Posterior cingulate gyrus (tissue), 11 donors: ENCODE measurements around the gene RNF38.
"Not testable (repeated sequence)": the region's sequence is repeated elsewhere in the genome, so short reads cannot be mapped to it uniquely, and the experiment has no call there.

Experiments
- DNase-seq, 10 donors: peaks; one replicate each; pipeline versions ENCODE4 v3.0.0 to v3.0.0-alpha.2; 2020 to 2021; ENCODE audit warnings: mixed read lengths in 3 of 10
- intact Hi-C: fragments of 100-400 bp; cut with DNase I; formaldehyde crosslinking; loops from one replicate; pipeline ENCODE4 v1.15.1; 2023

The RNF38 gene

DNA sequence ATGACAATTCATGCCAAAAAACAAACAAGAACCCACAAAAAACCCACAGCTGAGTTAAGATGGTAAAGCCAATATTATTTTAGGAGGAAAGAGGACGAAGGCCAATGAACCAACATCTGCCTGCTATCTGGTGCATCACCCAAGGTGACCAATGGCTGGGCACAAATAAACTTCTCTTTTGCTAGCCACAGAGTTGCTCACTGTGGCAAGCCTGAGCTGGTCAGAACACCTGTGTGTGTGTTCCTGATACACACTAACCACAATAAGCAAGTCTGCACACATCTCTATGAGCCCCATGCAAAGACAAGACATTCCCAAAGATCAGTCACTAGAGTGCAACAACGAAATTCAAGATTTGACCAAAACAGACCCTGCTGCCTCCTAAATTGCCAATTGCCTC lies 63.1 kb downstream of the RNF38 start:
- intact Hi-C loops, result no loop called here
- DNase-seq, result no peak

DNA sequence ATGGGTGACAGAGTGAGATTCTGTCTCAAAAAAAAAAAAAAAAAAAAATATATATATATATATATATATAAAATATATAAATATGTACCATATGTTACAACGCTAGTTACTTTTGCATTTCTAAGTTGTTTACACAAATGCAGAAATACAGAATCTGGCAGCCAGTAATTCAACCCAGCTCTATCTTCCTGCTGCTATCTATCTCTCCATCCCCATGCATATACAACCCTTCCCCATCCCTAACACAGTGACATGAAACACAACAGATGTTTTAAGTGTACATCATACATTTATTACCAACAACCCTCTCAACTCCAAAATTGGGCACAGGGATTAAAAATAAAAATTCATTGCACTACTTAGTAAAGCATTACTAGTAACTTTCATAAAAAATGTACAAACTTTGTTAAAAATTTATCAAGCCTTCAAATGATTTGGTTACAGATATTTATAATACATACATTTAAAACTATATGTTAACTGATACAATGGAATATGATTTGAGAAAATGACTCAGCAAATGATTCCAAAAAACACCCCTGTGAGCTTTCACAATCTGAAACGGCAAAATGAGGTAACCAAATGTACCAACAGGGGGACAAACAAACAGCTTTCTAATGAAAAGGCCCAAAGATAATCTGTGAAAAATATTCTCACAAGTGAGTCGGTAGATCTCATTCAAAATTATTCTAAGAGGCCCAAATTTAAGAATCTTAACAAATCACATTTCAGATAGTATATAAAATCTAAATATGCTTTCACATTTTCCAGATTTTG lies 63.8 kb downstream of the RNF38 start:
- intact Hi-C loops, result no loop called here

DNA sequence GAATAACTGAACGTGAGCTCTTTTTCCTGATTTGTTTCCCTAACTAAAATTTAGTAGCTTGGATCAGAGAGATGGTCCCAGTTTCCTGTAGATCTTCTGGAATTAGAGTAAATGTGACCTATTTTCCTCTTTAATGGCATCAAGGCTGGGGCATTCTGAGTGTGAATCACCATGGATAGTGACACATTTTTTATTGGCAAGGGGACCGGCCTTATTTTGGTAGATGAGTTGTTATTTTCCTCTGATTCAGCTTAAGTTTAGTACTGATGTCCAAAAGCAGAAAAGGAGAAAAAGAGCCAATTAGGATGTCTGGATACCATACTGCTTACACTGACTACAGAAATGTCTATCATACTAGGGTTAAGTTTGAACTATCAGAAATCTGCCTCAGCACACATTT lies 68.1 kb downstream of the RNF38 start:
- intact Hi-C loops, result no loop called here
- no peak for DNase-seq

More for the DNA sequence above, 63.8 kb downstream of the RNF38 start:
- DNase-seq, result no peak

DNA sequence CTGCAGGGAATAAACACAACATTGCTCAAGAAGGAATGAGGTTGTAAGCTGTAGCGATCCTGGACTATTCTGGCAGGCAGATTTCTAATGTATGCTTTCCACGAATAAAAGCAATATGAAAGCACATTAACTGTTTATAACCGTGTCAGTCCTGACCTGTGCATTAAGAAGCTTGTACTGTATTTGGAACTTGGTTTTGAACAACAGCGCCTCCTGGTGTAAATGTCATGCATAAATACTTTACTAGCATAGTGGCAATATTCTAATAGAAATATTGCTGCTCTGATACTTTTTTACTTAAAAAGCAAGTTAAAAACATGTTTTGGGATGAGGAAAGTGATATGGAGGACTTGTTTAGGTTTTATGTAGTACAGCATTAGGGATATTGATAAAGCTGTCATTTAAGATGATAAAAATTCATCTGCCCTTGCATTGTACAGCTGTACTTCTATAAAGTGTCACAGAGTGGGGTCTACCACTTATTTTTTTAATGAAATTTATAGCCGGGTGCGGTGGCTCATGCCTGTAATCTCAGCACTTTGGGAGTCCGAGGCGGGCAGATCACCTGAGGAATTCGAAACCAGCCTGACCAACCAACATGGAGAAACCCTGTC lies 71.2 kb downstream of the RNF38 start:
- DNase-seq, result peak in 1 of 10 donors; percentile 53
- intact Hi-C loops, result loop anchor here (1.0 kb wide), 1 partner anchor 81 kb away; no protein-coding TSS in a partner anchor

DNA sequence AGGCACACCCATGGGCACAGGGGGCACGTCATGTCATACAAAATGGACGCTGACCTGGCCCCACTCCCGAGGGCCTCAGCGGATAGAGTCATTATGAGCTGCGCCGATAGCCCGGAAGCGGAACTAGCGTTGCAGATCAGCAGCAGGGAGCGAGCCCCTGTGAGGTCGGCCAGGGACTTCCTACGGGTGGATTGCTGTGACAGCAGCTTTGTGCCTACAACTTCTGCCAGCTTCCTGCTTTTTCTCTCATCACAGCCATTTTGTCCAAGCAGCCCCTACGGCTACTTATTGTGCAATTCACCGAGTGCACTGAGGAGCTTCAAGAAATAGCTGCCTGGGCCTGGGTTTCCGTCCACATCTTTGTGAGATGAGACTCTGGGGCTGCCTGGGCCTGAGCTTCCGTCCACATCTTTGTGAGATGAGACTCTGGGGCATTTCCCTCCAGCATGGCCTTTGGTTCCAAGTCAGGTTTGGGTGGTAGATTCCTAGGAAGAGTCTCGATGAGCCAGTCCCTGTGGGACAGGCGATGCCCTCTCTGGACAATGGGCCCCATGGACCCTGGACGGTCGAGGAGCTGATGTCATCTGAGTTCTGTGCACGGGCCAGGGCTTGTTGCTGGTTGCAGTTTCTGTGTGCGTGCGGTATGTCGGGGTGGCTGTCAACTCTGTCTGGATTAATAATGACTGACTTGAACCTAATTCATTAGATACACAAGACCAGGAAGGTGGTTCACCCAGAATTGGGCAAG lies 74.8 kb downstream of the RNF38 start:
- intact Hi-C loops, result no loop called here
- DNase-seq, result no peak

DNA sequence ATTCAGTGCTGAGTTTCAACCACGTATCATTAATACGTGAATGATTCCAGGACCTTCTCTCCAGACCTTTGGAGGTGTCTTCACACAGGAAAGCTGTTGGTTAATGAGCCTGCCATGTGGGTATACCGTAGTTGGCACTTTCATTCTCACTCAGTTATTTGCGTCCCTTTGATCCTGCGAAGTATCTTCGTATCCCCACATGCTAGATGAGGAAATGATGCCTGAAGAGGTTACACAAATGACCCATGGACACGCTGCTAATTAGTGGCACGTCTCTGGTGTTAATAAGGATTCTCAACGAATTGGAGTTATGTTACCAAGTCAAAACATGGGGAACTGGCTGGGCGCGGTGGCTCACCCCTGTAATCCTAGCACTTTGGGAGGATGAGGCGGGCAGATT lies 76.1 kb downstream of the RNF38 start:
- DNase-seq, result no peak
- intact Hi-C loops, result no loop called here

DNA sequence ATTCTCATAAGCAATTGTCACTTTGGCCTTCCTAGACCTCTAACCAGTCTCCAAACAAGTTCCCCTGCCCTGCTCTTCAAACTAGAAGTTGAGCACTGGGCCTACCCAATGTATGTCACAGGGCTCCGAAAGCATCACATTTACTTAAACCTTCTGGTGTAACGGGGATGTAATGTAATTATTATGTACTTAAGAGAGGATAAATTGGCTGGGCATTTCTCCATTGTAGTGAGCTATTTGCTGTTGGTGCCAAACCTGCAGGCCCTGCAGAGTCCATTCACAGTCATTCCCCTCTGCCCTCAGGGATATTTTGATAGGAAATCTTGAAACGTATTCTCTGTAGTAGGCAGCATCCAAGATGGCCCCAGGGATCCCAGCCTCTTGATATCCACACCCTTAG lies 77.6 kb downstream of the RNF38 start:
- intact Hi-C loops, result no loop called here
- no peak for DNase-seq

DNA sequence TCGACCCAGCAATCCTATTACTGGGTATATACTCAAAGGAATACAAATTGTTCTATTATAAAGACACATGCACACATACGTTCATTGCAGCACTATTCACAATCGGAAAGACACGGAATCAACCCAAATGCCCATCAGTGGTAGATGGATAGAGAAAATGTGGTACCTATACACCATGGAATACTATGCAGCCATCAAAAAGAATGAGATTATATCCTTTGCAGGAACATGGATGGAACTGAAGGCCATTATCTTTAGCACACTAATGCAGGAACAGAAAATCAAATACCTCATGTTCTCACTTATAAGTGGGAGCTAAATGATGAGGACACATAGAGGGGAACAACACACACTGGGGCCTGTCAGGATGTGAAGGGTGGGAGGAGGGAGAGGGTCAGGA lies 78.2 kb downstream of the RNF38 start:
- DNase-seq, intact Hi-C loops: not testable (repeated sequence)

DNA sequence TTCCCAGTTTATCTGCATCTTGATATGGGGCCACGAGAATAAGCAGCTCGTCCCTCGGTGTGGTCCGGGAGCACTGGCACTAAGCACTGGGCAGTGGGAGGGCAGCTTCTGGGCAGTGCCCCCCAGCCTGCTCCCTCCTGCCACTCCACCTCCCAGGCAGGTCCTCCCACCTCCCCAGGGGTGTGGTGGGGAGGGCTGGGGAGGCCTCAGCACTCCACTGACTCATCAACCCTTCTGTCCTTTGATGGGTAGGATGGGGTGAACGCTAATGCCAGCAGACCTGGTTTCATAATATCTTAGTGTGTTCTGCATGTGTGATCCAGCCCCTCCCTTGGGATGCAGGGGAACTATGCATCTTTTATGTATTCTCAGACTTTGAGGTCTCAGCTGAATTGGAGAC lies 79.6 kb downstream of the RNF38 start:
- intact Hi-C loops, result no loop called here
- DNase-seq, result no peak

DNA sequence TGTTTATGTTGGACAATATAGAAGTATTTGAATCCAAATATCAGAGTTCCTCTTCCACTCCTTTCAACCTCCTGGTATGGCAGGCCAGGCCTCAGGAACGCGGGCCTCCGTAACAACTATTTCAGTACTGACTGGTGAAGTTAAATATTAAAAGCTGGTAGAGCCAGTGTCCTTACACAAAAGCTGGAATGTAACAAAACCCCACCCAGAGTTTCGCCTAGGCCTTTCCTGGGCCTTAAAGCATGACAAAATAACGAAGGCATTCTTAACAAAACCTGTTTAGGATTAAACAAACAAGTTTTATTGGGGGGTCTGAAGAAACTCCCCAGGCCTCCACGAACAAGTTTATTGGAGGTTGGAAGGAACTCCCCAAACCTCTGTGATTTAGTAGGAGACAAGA lies 80.3 kb downstream of the RNF38 start:
- intact Hi-C loops, result no loop called here
- no peak for DNase-seq

DNA sequence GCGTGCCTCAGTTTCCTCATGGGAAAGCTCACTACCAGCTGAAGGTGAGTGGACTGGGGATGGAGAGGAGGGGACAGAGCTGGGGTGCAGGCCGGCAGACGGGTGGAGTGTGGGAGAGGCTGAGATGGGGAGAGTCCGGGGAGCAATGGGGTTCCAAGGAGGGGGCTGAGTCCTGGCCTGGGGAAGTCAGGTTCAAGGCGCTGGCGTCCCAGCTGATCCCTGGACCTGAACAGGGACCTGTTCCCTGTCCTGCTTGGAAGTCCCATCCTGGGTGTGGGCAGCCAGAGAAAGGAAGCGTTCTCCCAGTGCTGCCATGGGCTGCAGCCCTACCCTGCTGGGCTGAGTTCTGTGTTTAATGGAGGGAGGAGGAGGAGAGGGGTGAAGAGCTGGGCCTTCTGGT lies 80.9 kb downstream of the RNF38 start:
- no peak for DNase-seq
- intact Hi-C loops, result no loop called here

DNA sequence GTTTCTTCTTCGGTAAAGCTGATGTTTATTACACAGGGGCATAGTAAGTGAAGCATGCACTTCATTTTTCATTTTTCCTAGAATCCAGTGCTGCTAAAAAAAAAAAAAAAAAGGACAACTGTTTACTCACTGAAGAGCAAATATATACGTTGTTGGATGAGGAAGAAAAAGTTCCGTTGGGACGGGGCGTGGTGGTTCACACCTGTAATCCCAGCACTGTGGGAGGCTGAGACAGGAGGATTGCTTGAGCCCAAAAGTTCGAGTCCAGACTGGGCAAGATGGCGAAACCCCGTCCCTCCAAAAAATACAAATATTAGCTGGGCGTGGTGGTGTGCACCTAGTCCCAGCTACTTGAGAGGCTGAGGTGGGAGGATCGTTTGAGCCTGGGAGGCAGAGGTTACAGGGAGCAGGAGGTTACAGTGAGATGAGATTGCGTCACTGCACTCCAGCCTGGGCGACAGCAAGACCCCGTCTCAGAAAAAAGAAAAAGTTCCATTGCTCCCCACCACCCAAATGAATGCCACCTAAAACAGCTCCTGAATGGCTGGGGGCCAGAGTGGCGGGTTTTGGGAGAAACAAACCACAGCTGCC lies 81.8 kb downstream of the RNF38 start:
- intact Hi-C loops, result no loop called here
- DNase-seq, result no peak

DNA sequence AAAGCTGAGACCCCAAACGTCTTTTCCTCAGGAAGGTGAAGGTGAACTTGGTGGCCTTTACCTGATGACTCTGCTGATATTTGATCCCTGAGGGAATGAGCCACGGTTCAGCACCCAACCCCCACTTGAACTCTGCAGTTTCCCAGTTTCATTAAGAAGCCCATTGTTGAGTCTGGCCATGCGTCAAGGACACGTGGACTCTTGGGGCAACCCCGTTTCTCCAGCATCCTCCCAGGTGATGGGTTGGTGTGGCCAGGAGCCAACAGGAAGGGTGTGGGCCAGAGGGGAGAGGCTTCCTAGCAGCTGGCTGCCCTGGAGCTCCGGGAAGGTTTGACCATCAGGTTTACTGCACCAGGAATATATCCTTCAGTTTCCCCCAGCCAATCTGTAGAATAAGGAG lies 82.3 kb downstream of the RNF38 start:
- peak in 1 of 10 donors; percentile 30 for DNase-seq
- intact Hi-C loops, result no loop called here

DNA sequence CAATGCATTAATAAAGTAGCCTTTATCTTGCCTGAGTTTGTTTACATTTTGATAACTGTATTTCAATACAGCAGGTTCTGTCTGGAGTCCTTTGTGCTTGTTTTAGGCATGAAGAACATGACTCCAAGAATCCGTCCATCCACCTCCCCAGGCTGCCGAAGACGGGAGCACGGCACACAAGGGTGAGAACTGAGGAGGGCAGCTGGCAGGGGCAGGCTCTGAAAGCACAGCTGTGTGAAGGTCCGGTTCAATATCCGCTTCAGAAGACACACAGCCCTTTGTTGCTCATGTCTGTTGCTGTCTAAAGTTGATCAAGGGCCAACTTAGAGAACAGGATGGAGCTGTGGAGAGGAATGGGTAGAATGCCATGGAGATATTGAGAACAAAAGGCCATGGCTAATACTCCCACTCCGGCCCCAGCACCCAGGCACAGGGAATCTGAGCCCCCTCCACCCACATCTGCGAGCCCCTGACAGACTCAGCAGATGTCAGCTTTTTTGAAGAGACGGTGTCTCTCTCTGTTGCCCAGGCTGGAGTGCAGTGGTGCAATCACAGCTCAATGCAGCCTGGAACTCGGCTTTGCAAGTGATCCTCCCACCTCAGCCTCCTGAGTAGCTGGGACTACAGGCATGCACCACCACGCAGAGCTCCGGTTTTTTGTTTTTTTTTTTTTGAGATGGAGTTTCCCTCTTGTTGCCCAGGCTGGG lies 83.3 kb downstream of the RNF38 start:
- DNase-seq, result peak in 9 of 10 donors; percentile 36 to 95 (median 63)
- intact Hi-C loops, result no loop called here

DNA sequence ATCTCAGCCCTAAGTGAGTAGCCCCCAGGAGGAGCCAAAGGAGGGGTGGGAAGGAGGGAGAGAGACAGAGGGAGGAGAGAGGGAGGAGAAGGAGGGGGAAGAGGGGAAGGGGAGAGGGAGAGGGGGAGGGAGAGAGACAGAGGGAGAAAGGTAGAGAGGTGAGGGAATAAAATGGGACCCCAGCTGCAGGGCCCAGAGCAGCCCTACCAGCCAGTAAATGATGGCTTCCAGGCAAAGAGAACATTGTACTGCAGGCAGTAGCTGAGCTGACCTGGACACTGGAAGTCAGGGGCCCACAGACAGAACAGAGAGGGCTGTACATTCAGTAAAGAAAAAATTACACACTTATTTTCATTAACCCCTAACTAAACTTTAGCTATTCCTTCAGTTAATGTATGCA lies 84.0 kb downstream of the RNF38 start:
- intact Hi-C loops, result no loop called here
- DNase-seq, result no peak

DNA sequence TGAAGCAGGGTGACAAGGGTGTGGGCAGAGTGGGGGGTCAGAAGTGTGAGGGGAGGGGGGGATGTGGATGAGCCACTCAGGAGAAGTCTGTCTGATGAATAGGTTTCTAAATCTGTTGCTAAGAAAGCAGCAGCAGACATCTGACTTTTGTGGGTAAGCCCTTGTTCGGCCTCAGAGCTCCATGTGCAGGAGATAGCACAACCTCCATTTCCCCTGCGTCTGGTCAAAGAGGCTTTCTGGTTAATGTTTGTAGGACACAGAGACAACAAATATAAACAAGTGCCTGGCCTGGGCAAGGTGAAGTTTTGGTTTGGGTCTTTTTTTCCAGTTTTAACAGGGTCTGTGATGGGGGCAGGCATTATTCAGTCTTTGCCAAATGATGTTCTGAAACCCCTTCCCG lies 84.8 kb downstream of the RNF38 start:
- intact Hi-C loops, result no loop called here

DNA sequence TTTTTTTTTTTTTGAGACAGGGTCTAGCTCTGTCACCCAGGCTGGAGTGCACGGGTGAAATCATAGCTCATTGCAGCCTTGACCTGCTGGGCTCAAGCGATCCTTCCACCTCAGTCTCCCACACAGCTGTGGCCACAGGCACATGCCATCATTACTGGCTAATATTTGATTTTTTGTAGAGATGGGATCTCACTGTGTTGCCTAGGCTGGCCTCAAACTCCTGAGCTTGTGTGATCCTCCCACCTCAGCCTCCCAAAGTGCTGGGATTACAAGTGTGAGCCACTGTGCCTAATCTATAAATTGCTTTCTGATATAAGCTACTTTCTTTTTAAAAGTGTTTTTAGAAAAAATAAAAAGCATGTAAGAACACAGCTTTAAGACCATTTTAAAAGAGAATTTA lies 85.3 kb downstream of the RNF38 start:
- intact Hi-C loops, result no loop called here
- DNase-seq, result no peak

More for the DNA sequence above, 84.8 kb downstream of the RNF38 start:
- no peak for DNase-seq

DNA sequence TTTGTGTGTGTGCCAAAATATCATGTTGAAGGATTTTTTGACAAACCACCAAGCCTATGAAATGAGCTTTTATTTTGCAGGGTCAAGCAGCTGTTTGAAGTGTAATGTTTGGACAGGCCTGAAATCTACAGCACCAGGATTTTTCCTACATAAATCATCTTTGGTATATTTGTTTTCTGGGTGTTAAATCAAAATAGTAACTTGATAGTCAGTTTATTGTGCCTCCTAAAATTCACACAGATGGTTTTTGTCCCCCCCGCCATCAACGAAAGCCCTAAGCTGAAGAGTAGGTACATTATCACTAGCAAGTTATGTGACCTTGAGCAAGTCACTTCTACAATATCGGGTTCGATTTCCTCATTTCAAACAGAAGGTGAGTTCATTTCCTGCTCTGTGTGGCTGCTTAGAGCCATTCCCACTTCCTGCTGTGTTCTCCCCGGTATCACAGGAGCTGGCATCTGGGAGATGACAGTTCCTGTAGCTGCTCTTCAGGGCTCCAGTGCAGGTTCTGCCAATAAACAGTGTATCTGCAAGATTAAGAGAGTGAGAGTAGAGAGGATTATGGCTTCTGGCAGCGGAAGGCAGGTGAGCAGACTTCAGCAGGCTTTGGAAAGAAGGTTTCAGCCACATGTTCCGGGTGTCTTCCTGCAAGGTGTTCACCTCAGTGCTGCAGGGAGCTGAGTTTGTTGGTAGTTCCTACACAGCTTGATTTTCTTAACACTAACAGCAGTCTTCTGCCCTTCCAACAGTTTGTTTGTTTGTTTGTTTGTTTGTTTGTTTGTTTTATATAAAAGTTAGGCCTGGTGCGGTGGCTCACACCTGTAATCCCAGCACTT lies 93.4 kb downstream of the RNF38 start:
- intact Hi-C loops, result no loop called here
- no peak for DNase-seq

DNA sequence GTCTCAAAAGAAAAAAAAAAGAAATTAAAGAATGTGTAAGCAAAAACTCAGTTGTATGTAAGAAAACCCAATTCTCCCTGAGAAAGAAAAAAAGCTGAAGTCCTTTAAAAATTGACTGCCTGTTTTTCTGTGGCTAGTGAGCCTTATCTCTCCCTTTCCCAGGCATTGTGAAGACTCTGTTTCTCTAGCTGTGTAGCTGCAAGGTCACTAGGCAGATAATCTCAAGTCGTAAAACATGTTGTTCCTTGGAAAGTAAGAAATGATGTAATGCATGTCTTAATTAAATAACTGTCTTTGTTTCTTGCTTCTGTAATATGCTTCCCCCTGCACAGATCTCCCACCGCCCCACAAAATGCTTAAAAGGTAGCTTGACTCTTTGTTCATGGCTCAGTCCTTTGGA lies 95.7 kb downstream of the RNF38 start:
- intact Hi-C loops, DNase-seq: not testable (repeated sequence)

DNA sequence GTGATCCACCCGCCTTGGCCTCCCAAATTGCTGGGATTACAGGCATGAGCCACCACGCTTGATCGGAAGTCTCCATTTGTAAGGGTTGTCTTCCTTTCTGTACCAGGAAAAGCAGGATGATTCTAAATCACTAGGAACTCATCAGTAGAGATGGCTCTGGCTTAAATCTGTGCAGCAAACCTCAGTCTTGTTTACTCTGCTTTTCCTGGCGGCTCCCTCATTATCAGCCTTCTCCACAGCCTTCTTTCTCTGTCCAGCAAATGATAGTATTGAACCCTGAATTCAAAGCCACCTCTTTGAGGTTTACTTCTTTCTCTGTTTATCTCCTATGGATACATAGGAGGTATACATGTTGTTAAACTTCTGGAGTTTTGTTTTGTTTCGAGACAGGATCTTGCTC lies 98.8 kb downstream of the RNF38 start:
- intact Hi-C loops, result no loop called here
- DNase-seq, result no peak
